ENCODE results near the gene ZNRF2. TPM values are rescaled to one million over a fixed set of nuclear protein-coding genes. Genes with fewer than 3 reads are reported as not detected.

Gene ZNRF2
- polyA plus RNA-seq, 1 of the 3 experiments (the other 2 are of a cell fraction): 4.0 TPM

DNA sequence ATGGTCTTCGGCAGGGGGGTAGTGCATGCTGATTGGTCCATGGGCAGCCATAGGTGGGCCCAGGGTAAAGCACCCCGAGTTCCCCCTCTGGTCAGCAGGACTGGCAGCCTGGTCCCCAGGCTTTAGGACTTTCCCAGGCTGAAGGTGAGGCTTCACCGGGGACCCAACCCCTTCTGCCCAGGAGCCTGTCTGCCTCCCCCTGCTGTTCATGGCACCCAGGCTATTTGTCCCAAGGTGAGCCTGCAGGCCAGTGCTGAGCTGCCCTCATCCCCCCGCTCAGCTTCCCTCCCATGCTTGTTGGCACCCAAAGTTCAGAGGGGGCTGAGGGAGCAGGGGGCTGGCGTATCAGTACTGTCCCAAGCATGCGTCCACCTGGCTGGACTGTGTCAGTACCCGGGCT, 38.5 kb upstream of the ZNRF2 start:
- H3K36me3 ChIP-seq (replicated peaks in 1 of 2; ENCODE audit: control insufficient read depth in 1 of 2, insufficient read depth in 2 of 2, low read length in 1 of 2): no peaks in the 10 kb centered on the region
- TF ChIP-seq FOSL2 (IDR thresholded peaks at IDR 0.05; ENCODE audit: borderline replicate concordance, low read depth) (no peak), ELF1 (IDR thresholded peaks at IDR 0.05) (no peak), CHD2 (IDR thresholded peaks at IDR 0.05; ENCODE audit: low read length, partially characterized antibody) (no peak), TCF12 (IDR thresholded peaks at IDR 0.05) (no peak)
- H3K27ac ChIP-seq (ENCODE audit: low read depth in 2 of 2, low read length in 1 of 2): no peak overlapping the region
- WGBS (ENCODE audit: low lambda C conversion rate): 67% methylated on average over 6 of the region's 7 CpGs
- no peaks in the 10 kb centered on the region for H3K9me3 ChIP-seq
- H3K79me2 ChIP-seq (ENCODE audit: insufficient read depth): no peaks in the 10 kb centered on the region
- CTCF ChIA-PET: interaction anchor here (1.0 to 1.9 kb wide), 5 partner anchors 27 to 318 kb away, joined by 3 to 7 read pairs (median 3); no protein-coding TSS in a partner anchor
- H3K4me1 ChIP-seq (ENCODE audit: control insufficient read depth in 1 of 2, insufficient read depth in 2 of 2, low read depth in 1 of 2, low read length in 1 of 2): peaks cover 0 to 5% of the 10 kb centered on the region in 2 experiments; a peak in 1 of 4 replicates
- POLR2A ChIA-PET: no interaction called here
- H4K20me1 ChIP-seq (ENCODE audit: insufficient read depth): no peaks in the 10 kb centered on the region
- H3K4me3 ChIP-seq (ENCODE audit: low read depth in 2 of 2, low read length in 1 of 2): no peak overlapping the region
- no peak overlapping the region for H2AFZ ChIP-seq (ENCODE audit: low read depth)
- no peak overlapping the region for H3K4me2 ChIP-seq
- no peaks in the 10 kb centered on the region for H3F3A ChIP-seq (replicated peaks; ENCODE audit: insufficient read depth)
- no peaks in the 10 kb centered on the region for H3K27me3 ChIP-seq (ENCODE audit: insufficient read depth)
- H3K9ac ChIP-seq: no peak overlapping the region
- no peak for DNase-seq
- no peaks in the 10 kb centered on the region for H3K9me2 ChIP-seq

DNA sequence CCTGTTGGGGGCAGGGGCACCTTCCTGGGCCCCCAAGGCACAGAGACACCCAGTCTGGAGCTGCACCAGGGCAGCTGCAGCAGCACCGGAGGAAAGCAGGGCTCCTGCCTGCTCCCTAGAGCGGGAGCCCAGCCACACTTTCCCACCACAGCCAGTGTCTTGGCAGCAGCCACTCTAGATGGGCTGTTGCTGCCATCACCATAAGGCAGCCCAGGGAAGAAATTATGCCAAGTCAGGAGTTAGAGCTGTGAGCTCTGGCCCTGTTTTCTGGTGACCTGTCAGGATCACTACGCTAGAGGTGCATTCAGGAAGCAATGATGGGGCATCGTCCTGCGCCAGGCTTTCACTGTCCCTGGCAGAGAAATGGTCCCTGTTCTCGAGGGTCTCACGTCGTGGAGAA, 38.0 kb upstream of the ZNRF2 start:
- H3K4me1 ChIP-seq (ENCODE audit: control insufficient read depth in 1 of 2, insufficient read depth in 2 of 2, low read depth in 1 of 2, low read length in 1 of 2): peaks cover 0 to 5% of the 10 kb centered on the region in 2 experiments; a peak in 1 of 4 replicates
- no peak overlapping the region for H3K4me3 ChIP-seq (ENCODE audit: low read depth in 2 of 2, low read length in 1 of 2)
- no peaks in the 10 kb centered on the region for H3K9me3 ChIP-seq
- no peaks in the 10 kb centered on the region for H4K20me1 ChIP-seq (ENCODE audit: insufficient read depth)
- no peak for DNase-seq
- no peak for TF ChIP-seq GABPA (IDR thresholded peaks at IDR 0.05; ENCODE audit: low read depth)
- TF ChIP-seq MEF2A (IDR thresholded peaks at IDR 0.05; ENCODE audit: borderline replicate concordance, low read depth): no peak
- TF ChIP-seq, protein P1, sequence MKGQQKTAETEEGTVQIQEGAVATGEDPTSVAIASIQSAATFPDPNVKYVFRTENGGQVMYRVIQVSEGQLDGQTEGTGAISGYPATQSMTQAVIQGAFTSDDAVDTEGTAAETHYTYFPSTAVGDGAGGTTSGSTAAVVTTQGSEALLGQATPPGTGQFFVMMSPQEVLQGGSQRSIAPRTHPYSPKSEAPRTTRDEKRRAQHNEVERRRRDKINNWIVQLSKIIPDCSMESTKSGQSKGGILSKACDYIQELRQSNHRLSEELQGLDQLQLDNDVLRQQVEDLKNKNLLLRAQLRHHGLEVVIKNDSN (IDR thresholded peaks at IDR 0.05; ENCODE audit: borderline replicate concordance, low read depth): no peak
- no peak for TF ChIP-seq FOSL2 (IDR thresholded peaks at IDR 0.05; ENCODE audit: borderline replicate concordance, low read depth)
- no peak for TF ChIP-seq FOXM1 (IDR thresholded peaks at IDR 0.05; ENCODE audit: low read depth)
- no peak for TF ChIP-seq FOXJ3 (CRISPR knock-in tag; IDR thresholded peaks at IDR 0.05)
- TF ChIP-seq POLR2AphosphoS5 (IDR thresholded peaks at IDR 0.05; ENCODE audit: low read depth, low read length): no peak
- no peak for TF ChIP-seq RCOR1 (IDR thresholded peaks at IDR 0.05; ENCODE audit: low read length)
- no peak for TF ChIP-seq EP300 (IDR thresholded peaks at IDR 0.05; ENCODE audit: borderline replicate concordance in 1 of 2, low read depth in 1 of 2, low read length in 1 of 2)
- TF ChIP-seq, protein P2, sequence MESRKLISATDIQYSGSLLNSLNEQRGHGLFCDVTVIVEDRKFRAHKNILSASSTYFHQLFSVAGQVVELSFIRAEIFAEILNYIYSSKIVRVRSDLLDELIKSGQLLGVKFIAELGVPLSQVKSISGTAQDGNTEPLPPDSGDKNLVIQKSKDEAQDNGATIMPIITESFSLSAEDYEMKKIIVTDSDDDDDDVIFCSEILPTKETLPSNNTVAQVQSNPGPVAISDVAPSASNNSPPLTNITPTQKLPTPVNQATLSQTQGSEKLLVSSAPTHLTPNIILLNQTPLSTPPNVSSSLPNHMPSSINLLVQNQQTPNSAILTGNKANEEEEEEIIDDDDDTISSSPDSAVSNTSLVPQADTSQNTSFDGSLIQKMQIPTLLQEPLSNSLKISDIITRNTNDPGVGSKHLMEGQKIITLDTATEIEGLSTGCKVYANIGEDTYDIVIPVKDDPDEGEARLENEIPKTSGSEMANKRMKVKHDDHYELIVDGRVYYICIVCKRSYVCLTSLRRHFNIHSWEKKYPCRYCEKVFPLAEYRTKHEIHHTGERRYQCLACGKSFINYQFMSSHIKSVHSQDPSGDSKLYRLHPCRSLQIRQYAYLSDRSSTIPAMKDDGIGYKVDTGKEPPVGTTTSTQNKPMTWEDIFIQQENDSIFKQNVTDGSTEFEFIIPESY (IDR thresholded peaks at IDR 0.05; ENCODE audit: borderline replicate concordance, low read depth): no peak
- no peak for TF ChIP-seq EZH2phosphoT487 (IDR thresholded peaks at IDR 0.05; ENCODE audit: borderline replicate concordance, low read depth)
- TF ChIP-seq TEAD4 (IDR thresholded peaks at IDR 0.05; ENCODE audit: borderline replicate concordance, insufficient read depth): no peak
- TF ChIP-seq RXRA (IDR thresholded peaks at IDR 0.05; ENCODE audit: borderline replicate concordance, low read depth): no peak
- no peak for TF ChIP-seq RAD21 (IDR thresholded peaks at IDR 0.05; ENCODE audit: low read length)
- TF ChIP-seq NFIC (IDR thresholded peaks at IDR 0.05; ENCODE audit: borderline replicate concordance): no peak
- no peaks in the 10 kb centered on the region for H3K9me2 ChIP-seq
- H3K27ac ChIP-seq (ENCODE audit: low read depth in 2 of 2, low read length in 1 of 2): no peak overlapping the region
- no peaks in the 10 kb centered on the region for H3K79me2 ChIP-seq (ENCODE audit: insufficient read depth)
- no peak overlapping the region for H2AFZ ChIP-seq (ENCODE audit: low read depth)
- H3K4me2 ChIP-seq: no peak overlapping the region
- WGBS (ENCODE audit: low lambda C conversion rate): 87% methylated on average over 7 of the region's 8 CpGs
- ChIA-PET CTCF (interaction anchor here (1.0 to 1.9 kb wide), 3 partner anchors 30 to 318 kb away, joined by 3 to 7 read pairs (median 4); no protein-coding TSS in a partner anchor), POLR2A (no interaction called here)
- no peaks in the 10 kb centered on the region for H3K36me3 ChIP-seq (replicated peaks in 1 of 2; ENCODE audit: control insufficient read depth in 1 of 2, insufficient read depth in 2 of 2, low read length in 1 of 2)
- no peaks in the 10 kb centered on the region for H3F3A ChIP-seq (replicated peaks; ENCODE audit: insufficient read depth)
- no peak overlapping the region for H3K9ac ChIP-seq
- no peaks in the 10 kb centered on the region for H3K27me3 ChIP-seq (ENCODE audit: insufficient read depth)
